ENCODE results near the gene FAM227A.

GRCh38 chr22:38601221-38601764, 54.9 kb downstream of the FAM227A start:
- TF ChIP-seq CTCF (IDR thresholded peaks at IDR 0.05), result no peak
- TF ChIP-seq POLR2A (IDR thresholded peaks at IDR 0.05), result no peak
- no peak for TF ChIP-seq EP300 (IDR thresholded peaks at IDR 0.05)

Measured in ovary (tissue), 3 donors.